ENCODE results near the gene BEGAIN.

BEGAIN gene

GRCh38 chr14:100587086-100587762 is at the start of gene BEGAIN:
Gene BEGAIN (minus strand): TSS chr14:100587417. CDS start chr14:100587290, 127 bp downstream.
- peak in 1 of 2 experiments; percentile 56 for DNase-seq

- DNase-seq: no peak
Measured at GRCh38 chr14:100636559-100636958, 49.3 kb upstream of the BEGAIN start.

- DNase-seq: no peak
Measured at GRCh38 chr14:100634026-100634425, 46.8 kb upstream of the BEGAIN start.

GRCh38 chr14:100633406-100633805 is 46.2 kb upstream of the BEGAIN start:
- DNase-seq: no peak

- DNase-seq: peak in 1 of 2 experiments; percentile 52
Measured at GRCh38 chr14:100629696-100630095, 42.5 kb upstream of the BEGAIN start.

- DNase-seq: peak in 1 of 2 experiments; percentile 35
Measured at GRCh38 chr14:100629098-100629497, 41.9 kb upstream of the BEGAIN start.

GRCh38 chr14:100628225-100628624 is 41.0 kb upstream of the BEGAIN start:
- no peak for DNase-seq

GRCh38 chr14:100626614-100627013 is 39.4 kb upstream of the BEGAIN start:
- DNase-seq: no peak

- no peak for DNase-seq
Measured at GRCh38 chr14:100623961-100624360, 36.7 kb upstream of the BEGAIN start.

- DNase-seq: no peak
Measured at GRCh38 chr14:100623557-100623956, 36.3 kb upstream of the BEGAIN start.

- no peak for DNase-seq
Measured at GRCh38 chr14:100622708-100623485, 35.7 kb upstream of the BEGAIN start.

- no peak for DNase-seq
Measured at GRCh38 chr14:100622224-100622623, 35.0 kb upstream of the BEGAIN start.

GRCh38 chr14:100621806-100622205 is 34.6 kb upstream of the BEGAIN start:
- DNase-seq: no peak

GRCh38 chr14:100620255-100621100 is 33.3 kb upstream of the BEGAIN start:
- DNase-seq: peak in 1 of 2 experiments; percentile 25

GRCh38 chr14:100619396-100620254 is 32.4 kb upstream of the BEGAIN start:
- no peak for DNase-seq

GRCh38 chr14:100618763-100619320 is 31.6 kb upstream of the BEGAIN start:
- DNase-seq: no peak

- no peak for DNase-seq
Measured at GRCh38 chr14:100618318-100618693, 31.1 kb upstream of the BEGAIN start.

- no peak for DNase-seq
Measured at GRCh38 chr14:100617410-100618317, 30.4 kb upstream of the BEGAIN start.

- DNase-seq: no peak
Measured at GRCh38 chr14:100616854-100617409, 29.7 kb upstream of the BEGAIN start.

Data from NCI-H446 (cell line).